ENCODE data around the gene MESD.

Gene MESD

DNA sequence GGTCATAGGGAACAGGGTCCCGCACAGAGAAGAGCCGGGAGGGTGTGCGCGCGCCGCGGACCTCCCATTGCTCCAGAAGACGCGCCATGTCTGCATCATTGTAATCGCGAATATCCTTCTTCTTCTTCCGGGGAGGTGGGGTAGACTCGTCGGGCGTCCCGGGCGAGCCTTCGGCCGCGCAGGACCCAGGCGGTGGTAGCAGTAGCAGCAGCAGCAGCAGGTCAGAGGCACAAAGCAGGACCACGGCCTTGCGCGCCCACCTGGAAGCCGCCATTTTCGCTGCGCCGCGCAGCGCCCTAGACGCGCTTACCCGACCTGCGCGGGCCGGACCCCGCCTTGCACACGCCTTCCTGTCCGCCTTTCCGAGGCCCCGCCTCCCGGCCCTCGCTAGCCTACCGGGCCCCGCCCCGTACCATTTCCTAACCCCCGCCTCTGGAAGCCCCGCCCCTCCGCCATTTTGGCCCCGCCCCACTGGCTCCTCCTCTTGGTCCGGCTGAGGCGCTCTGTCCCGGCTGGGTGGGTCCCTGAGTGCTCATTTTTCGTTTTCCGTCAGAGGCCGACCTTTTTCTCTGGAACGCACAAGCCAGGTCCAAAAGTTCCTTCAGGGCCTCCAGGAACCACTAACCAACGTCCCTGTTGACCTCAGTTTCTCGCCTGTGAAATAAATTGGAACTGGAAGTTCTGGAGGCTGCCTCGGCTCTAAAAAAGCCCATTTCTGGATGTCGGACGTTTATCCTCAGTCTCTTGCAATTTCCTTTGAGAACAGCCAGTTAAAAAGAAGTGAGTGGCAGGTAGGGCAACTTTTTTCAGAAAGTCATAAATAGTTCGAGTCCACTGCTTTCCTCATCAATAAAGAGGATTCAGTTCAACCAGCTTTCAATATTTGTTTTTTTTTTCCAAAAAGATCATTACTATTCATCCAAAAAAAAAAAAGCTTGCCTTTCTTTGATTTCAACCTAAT lies at the start of gene MESD:
MESD (minus strand) TSS at position 302 of the 961 bp plus-strand sequence; CDS start at position 274, 28 bp downstream.
- peak within 1 kb of the TSS; percentile 98 for H3K4me3 ChIP-seq (ENCODE audit: low read depth, low read length)

DNA sequence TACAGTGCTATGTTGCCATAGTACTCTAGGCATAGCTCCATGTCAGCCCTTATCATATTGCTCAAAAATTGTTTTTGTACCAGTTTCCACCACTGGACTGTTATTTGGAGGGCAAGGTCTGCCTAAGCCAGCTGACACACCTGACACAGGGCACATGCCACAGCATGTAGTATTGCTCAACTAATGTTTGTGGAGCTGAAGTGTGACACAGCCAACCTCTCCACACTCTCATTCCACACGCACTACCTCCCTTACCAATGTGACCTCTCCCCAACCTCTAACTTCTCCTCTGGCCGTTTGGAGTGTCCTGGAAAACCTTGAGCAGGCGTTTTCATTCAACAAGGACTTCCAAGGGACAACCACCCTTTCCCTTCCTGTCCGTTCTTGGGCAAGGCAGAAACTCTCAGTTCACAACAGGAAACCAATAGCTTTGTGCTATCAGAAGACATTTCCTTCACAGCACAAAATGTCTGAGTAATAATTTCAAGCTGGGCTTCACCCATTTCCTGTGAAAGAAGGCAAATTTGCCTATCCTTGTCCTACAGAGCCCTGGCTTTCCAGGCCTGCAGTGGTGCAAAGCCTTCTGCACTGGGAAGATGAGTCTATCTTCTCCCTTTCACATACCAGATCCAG lies 49.5 kb upstream of the MESD start:
- H3K4me3 ChIP-seq (ENCODE audit: low read depth, low read length) = no peak overlapping the region

DNA sequence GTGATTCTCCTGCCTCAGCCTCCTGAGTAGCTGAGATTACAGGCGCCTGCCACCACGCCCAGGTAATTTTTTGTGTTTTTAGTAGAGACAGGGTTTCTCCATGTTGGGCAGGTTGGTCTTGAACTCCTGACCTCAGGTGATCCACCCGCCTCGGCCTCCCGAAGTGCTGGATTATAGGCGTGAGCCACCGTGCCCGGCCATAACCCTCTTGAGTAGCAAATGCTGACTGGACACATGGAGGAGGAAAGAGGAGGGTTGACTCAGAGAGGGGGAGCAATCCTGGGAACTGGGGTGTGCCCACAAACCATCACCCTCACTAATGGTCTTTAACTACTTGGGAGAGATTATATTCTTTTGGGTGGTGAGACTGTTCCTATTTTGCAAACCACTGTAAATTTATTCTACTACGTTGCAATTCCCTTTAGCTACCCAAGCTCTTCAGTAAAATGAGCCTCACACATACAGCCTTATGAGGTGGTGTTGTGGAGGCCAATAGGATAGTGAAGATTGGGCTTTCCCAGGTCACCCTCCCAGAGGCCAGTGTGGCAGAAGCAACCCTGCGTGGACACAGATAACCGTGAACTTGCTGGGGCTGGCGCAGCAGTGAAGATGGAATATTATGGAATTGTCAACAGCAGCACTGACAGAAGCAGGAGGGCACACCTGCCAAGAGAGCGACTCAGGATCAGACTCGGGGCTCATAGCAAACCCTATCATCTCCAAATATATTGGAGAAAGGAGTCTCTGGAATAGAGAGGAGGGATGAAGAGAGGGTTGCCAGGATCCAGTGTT lies 48.5 kb upstream of the MESD start:
- H3K4me3 ChIP-seq (ENCODE audit: low read depth, low read length) = no peak overlapping the region

DNA sequence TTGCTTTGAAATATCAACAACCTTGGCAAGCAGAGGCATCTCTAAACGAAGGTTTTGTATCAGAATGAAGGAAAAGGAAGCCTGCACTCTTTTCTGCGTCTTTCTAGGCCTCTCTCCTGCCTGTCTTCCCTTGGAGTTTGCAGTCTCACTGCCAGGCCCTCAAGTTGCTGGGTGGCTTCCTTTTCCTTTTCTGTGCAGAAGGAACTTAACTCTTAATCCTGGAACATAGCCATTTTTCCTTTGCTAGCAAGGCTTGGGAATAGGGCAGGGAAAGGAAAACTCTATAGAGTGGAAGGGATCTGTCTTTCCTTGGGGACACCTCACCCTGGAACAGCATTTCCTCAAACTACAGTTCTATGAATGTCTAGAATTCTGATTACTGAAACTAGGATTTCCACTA lies 43.9 kb upstream of the MESD start:
- H3K4me3 ChIP-seq (ENCODE audit: low read depth, low read length) = no peak overlapping the region

DNA sequence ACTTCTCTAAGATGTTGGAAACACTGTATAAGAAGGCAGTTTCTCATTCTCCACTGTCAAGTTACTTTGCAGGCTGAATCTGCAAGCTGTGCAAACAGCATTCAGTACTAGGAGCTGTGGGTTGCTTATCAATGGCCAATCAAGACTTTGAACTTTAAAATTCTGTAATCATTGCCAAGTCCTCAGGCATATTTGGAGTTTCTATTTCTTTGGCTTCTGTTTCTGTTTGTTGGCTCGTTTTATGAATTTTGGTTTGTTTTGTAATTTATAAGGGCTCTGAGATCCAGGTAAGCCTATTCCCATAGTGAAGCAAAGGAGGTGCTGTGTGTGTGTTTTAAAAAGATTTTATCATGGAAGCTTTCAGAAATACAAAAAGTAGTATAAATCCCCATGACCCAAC lies 43.2 kb upstream of the MESD start:
- H3K4me3 ChIP-seq (ENCODE audit: low read depth, low read length) = no peak overlapping the region

DNA sequence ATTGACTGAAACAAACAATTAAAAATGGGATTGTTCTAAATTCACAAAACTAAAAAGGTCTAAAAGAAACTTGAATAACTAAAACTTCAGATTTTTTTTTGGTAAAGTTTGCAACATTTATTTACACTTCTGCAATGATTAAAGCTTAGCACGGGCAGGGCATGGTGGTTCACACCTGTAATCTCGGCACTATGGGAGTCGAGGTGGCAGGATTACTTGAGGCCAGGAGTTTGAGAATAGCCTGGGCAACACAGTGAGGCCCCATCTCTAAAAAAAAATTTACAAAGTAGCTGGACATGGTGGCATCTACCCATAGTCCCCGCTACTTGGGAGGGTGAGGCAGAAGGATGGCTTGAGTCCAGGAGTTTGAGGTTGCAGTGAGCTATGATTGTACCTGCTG lies 42.7 kb upstream of the MESD start:
- H3K4me3 ChIP-seq (ENCODE audit: low read depth, low read length) = no peak overlapping the region

DNA sequence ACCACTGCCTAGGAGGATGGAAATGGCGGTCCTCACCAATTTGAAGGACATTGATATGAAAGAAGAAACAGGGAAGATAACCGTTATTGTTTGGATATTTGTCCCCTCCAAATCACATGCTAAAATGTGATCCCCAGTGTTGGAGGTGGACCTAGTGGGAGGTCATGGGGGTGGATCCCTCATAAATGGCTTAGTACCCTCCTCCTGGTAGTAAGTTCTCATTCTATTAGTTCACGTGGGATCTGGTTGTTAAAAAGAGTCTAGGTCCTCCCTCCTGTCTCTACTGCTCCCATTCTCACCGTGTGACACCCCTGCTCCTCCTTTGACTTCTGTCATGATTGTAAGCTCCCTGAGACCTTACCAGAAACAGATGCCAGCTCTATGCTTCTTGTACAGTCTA lies 41.6 kb upstream of the MESD start:
- H3K4me3 ChIP-seq (ENCODE audit: low read depth, low read length) = no peak overlapping the region

DNA sequence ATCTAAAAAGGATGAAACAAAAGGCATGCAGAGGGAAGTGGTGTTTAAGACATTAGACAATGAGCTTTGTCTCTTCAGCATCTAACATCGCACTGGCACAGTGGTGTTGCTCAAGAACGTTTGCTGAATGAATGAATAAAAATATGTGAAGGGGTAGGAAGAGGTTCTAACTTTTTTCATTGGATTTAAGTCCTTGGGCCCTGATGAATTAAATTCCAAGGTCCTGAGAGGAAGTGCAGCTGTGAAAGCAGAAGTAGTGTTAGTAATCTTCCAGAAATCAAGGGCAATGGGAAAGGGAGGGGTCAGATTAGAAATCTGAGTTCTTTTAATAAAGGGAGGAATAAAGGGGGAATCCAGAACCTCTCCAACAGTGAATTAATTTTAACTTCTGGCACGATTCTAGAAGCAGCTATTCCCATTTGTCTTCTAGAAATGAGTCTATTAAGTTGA lies 40.7 kb upstream of the MESD start:
- H3K4me3 ChIP-seq (ENCODE audit: low read depth, low read length) = no peak overlapping the region

DNA sequence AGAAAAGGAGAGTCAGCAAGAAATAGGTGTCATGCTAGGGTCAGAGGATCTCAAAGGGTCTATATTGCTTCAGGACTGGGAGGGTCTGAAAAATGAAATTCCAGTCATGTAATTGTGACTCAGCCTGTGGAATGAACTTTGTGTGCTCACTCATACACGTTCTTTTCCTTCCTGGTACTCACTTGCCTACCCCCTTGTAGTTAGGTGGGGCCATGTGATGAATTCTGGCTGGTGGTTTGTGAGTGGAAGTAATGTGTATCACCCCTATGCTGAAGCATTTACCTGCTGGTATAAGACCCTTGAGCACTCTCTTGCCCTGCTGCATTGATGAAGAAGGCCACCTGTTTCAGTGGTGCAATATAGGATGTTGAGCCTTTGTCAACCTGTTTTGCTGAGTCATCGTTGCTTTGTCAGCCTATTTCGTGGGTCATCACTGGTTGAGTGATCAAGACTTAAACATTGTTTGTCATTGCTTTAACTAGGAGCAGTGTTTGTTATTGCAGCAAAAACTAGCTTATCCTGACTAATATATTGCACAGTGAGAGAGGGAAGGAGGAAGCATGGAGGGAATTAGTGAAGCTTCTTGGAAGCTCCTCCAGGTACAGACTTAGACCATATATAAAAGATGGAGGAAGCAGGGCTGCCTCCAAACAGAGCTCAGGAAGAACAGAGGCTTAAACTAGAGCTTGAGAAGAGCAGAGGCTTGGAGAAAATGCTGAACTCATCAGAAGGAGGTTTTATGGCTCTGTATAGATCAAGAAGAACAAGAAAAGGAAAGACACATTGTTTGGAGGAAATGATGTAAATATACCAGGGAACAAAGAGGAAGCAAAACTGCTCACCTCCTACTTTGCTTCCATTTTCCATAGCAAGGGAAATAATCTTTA lies 40.0 kb upstream of the MESD start:
- no peak overlapping the region for H3K4me3 ChIP-seq (ENCODE audit: low read depth, low read length)

DNA sequence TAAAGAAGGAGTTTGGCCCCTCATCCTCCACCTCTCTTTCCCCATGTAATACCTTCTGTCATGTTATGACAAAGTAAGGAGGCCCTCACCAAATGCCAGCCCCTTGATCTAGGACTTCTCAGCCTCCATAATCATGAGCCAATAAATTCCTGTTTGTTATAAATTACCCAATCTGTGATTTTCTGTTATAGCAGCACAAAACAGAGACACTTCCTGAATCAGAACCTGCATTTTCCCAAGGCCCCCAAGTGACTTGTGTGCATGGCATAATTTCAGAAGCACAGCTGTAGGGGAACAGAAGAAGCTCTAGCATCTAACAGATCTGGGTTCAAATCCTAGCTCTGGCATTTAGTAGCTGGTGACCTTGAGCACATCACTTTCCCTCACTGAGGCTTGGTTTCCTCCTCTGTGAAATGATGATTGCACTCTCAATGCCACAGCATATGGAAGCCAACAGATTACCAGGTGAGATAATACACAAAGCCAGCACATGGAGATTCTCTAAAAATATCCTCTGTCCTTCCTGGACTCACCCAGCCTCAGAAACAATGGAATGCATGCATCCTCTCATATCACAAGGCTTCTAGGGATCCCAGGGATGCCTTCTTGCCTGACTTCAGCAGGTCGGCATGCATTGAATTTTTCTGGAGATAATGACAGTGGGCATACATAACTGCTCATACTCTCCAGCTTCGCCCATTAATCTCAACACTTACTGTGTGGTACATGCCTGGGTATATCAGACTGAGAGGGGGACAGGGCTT lies 37.4 kb upstream of the MESD start:
- no peak overlapping the region for H3K4me3 ChIP-seq (ENCODE audit: low read depth, low read length)

DNA sequence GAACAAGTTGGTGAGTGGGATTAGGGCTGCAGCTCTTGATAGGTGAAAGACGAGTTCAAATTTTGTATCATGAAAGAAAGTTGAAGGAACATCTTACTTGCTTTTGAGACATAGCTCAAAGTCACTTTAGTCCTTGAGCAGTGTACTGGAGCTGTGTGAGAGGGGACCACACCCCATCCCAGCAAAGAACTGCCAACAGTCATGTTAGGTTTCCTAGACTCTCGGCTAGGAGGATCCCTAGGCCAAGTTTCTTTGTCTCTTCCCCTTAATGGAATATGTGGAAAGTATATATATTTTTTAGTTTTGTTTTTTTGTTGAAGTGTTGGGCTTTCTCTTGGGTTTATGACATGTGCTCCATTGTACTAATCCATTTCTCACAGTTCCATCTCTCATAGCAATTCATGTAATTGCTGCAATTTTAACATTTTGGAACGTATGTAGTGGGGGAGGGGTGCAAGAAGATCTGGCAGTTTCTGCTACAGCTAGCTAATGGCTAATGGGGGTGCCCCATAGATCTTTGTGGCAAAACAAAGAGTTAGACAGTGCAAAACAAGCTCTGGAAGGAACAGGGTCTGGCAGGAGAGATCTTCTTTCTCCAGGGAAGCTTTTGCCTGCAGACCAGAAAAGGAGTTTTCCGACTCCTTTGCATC lies 36.2 kb upstream of the MESD start:
- no peak overlapping the region for H3K4me3 ChIP-seq (ENCODE audit: low read depth, low read length)

DNA sequence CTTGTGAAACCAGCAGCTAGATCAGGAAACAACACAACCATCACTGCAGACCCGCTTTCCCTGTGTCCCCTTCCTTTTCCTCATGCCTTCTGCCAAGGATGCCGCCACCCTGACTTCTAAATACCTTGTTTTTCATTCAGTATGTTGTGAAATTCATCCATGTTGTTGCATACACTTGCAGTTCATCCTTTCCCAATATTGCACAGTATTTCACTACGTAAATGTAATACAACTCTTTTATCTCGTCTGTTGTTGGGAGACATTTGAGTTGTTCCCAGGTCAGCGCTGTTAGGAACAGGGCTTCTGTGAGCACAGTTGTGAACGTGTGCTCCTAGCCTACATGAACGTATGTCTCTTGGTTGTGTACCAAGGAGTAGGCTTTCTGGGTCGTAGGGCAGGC lies 35.3 kb upstream of the MESD start:
- H3K4me3 ChIP-seq (ENCODE audit: low read depth, low read length) = no peak overlapping the region

DNA sequence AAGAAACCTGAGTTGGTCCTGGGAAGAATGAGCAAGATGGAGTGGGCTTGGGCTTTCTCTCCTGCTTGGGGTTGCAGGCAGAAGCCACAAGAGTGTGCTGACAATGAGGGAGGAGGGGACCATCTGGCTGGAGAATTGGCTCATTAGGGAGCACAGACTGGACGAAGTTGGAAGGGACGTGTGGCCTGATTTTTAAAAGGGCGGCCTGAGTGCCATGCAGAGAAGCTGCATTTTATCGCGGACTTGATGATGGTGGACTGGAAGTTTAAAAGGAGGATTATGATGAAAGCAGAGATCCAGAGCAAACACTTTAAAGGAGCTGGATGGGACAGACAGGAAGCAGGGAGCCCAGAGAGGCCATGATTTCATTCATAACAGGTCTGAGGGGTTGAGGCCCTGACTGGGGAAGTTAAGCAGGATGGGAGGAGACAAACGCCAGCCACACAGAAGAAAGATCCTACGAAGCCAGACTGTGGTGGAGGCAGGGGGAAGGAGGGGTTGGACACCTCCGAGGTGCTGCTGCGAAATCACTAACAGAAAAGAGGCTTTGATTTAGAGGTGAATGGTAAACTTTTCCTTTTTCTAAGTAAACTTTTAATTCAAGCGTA lies 34.8 kb upstream of the MESD start:
- H3K4me3 ChIP-seq (ENCODE audit: low read depth, low read length) = no peak overlapping the region

DNA sequence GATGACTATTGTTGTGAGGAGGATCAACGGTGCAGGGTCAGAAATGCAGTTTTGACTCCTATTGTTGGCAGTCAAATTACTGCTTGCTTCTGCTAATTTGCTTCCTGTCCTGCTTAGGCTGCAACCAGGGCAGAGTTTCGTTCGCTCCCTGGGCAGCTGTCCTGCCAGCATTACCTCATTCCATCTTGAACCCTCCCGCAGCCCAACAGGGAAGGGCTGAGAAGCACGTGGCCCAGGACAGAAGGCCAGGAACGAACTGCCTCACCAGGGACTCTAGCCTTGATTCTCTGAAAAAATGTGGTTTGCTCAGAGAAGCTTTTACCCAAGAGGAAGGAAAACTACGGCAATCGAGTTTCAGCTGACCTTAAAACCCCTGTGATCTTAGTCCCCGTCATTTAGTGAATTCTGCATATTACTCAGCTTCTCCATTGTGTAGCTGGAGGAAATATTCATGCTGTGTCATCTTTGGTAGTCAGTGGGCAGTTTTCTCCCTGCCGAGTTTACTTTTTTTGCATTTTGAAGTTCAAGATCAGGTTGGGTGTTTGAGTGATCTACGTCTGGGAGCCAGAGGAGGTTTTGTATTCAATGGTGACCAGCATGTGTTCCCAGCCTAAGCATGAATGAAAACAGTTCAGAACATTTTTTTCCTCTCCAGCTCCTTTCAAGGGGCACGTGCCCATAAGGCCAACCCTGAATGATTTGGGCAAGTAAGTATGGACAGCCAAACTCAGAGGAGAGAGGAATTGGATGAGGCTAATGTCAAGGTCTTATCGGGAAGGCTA lies 34.1 kb upstream of the MESD start:
- no peak overlapping the region for H3K4me3 ChIP-seq (ENCODE audit: low read depth, low read length)

DNA sequence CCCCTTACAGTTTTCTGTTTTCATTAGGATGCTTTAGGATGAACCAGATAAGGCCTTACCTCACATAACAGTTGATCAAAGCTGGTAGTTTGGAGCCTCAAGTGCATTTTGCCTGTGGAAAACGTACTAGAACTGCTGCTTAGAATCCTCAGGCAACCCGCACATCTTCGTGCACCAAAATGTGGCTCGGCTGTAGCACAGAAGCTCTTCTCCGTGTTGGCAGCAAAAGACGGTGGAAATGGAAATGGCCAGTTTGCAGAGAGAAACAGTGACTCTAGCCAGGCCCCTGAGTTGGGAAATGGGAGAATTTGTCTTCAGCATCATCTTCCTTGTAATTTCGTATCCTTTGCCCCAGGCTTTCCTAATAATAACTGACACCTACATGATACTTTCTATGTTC lies 31.7 kb upstream of the MESD start:
- no peak overlapping the region for H3K4me3 ChIP-seq (ENCODE audit: low read depth, low read length)

DNA sequence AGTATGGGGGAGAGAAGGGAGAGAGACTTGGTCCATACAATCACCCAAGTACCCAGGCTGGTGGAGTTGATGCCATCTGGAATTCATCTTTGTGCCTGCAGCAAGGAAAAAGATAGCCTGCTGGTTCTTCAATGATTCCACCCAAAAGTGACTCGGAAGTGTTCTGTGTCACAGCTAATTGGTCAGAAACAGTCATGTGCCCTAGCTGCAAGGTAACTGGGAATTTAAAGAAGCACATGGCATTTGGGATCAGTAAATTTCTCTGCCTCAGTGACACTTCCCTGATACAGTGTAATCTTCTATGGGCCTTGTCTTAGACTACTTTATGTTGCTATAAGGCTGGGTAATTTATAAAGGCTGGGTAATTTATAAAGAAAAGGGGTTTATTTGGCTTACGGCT lies 28.6 kb upstream of the MESD start:
- H3K4me3 ChIP-seq (ENCODE audit: low read depth, low read length) = no peak overlapping the region

DNA sequence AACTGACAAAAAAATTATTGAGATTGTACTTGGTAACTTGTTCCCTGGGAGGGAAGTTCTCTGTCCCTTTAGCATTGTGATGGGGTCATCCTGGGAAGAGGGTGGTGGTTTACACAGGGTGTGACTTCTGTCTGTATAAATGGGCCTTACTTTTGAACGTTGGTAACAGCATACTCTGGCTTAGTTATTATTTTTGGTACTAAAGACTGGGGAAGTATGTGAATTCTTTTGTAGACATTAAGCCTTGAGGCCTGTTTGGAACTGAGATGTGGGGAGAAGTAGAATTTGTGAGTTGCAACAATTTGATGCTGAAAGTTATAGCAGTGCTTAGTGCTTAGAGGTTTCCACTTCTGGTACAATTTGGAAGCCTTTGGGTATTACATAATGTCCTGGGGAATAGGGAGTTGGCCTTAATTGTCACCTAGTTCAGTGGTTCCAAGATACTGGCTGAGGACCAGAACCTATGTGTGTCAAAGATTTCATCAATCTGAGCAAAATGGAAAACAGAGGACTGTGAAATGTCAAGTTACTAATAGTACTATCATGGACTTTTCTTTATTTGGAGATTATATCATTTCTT lies 27.0 kb upstream of the MESD start:
- H3K4me3 ChIP-seq (ENCODE audit: low read depth, low read length) = no peak overlapping the region

All from iPS-11a (cell line).